SKM-1 (cell line): ENCODE results near the gene TNK2.

Experiments used
- DNase-seq: peaks from one replicate; lab custom pipeline; 2025; ENCODE audit not compliant: unreplicated experiment; lab: John Stamatoyannopoulos, UW

The TNK2 gene

GRCh38 chr3:195900436-195901355 lies 7.7 kb downstream of the TNK2 start:
- peak; percentile 37 for DNase-seq

- DNase-seq = no peak
Measured at GRCh38 chr3:195899701-195900435, 8.5 kb downstream of the TNK2 start.

- no peak for DNase-seq
Measured at GRCh38 chr3:195897853-195898415, 10.4 kb downstream of the TNK2 start.

- DNase-seq = no peak
Measured at GRCh38 chr3:195897081-195897852, 11.1 kb downstream of the TNK2 start.

GRCh38 chr3:195896361-195897080 lies 11.8 kb downstream of the TNK2 start:
- DNase-seq = no peak

GRCh38 chr3:195895861-195896360 lies 12.4 kb downstream of the TNK2 start:
- DNase-seq = no peak

GRCh38 chr3:195895078-195895860 lies 13.1 kb downstream of the TNK2 start:
- DNase-seq = no peak

- no peak for DNase-seq
Measured at GRCh38 chr3:195893916-195894465, 14.4 kb downstream of the TNK2 start.

GRCh38 chr3:195893516-195893915 lies 14.8 kb downstream of the TNK2 start:
- no peak for DNase-seq

GRCh38 chr3:195893044-195893395 lies 15.3 kb downstream of the TNK2 start:
- DNase-seq = no peak

- DNase-seq = no peak
Measured at GRCh38 chr3:195892105-195893043, 16.0 kb downstream of the TNK2 start.

GRCh38 chr3:195891431-195892104 lies 16.8 kb downstream of the TNK2 start:
- no peak for DNase-seq

GRCh38 chr3:195889870-195890295 lies 18.5 kb downstream of the TNK2 start:
- DNase-seq = no peak

GRCh38 chr3:195888981-195889869 lies 19.1 kb downstream of the TNK2 start:
- no peak for DNase-seq

GRCh38 chr3:195888311-195888761 lies 20.0 kb downstream of the TNK2 start:
- DNase-seq = no peak

GRCh38 chr3:195887670-195888069 lies 20.7 kb downstream of the TNK2 start:
- no peak for DNase-seq
